ENCODE measurements around the gene CENPM.

GRCh38 chr22:41978732-41979131 is 31.8 kb upstream of the CENPM start:
- no peak for TF ChIP-seq FOXP4 (CRISPR knock-in tag; IDR thresholded peaks at IDR 0.05; ENCODE audit: borderline replicate concordance)
- no peak for TF ChIP-seq CTCF (IDR thresholded peaks at IDR 0.05 in 2 of 3, conservative IDR thresholded peaks at IDR 0.05 in 1 of 3; ENCODE audit: insufficient read depth in 2 of 3, low read depth in 1 of 3, low read length in 3 of 3)
- TF ChIP-seq RAD21 (CRISPR knock-in tag; conservative IDR thresholded peaks at IDR 0.05 in 1 of 2, IDR thresholded peaks at IDR 0.05 in 1 of 2): no peak
- no peak for TF ChIP-seq ARHGAP35 (IDR thresholded peaks at IDR 0.05; ENCODE audit: partially characterized antibody)
- no peak for TF ChIP-seq POLR2A (conservative IDR thresholded peaks at IDR 0.05)
- no peak for TF ChIP-seq NUFIP1 (IDR thresholded peaks at IDR 0.05; ENCODE audit: partially characterized antibody)
- TF ChIP-seq U2AF1 (optimal IDR thresholded peaks at IDR 0.05; ENCODE audit: low read depth, low read length): no peak
- no peak for TF ChIP-seq TCF7L2 (IDR thresholded peaks at IDR 0.05; ENCODE audit: low read depth, low read length)
- TF ChIP-seq ZNF232 (CRISPR knock-in tag; IDR thresholded peaks at IDR 0.05): no peak
- TF ChIP-seq MCM7 (IDR thresholded peaks at IDR 0.05): no peak
- no peak for TF ChIP-seq RBM34 (IDR thresholded peaks at IDR 0.05; ENCODE audit: borderline replicate concordance, insufficient read depth, low read length)

Data from K562 (cell line).